Memory B cell (primary cell): ENCODE results near the gene SLC35B2.
"Not testable (repeated sequence)": the region's sequence is repeated elsewhere in the genome, so short reads cannot be mapped to it uniquely, and the experiment has no call there.

Experiments used
- ATAC-seq: fragments of 150-1000 bp; cut with Tn5 transposase; 2 replicates; pipeline ENCODE4 v1.10.0; 2021; ENCODE audit warnings: low read depth, mild to moderate bottlenecking, moderate library complexity
- DNase-seq, 2 donors: peaks; one replicate each; pipeline ENCODE4 v3.0.0; 2022; ENCODE audit warnings: low spot score in 2 of 2
- H3K27ac Mint-ChIP-seq: one replicate; pipeline ENCODE4 v1.8.0; 2022; ENCODE audit warnings: mild to moderate bottlenecking, moderate library complexity, mixed read lengths
- H3K27me3 Mint-ChIP-seq: one replicate; pipeline ENCODE4 v1.8.0; 2022; ENCODE audit warnings: mixed read lengths
- H3K36me3 Mint-ChIP-seq: one replicate; pipeline ENCODE4 v1.8.0; 2022; ENCODE audit warnings: mild to moderate bottlenecking, mixed read lengths
- H3K4me1 Mint-ChIP-seq: one replicate; pipeline ENCODE4 v1.8.0; 2022; ENCODE audit warnings: mixed read lengths
- H3K4me3 Mint-ChIP-seq: one replicate; pipeline ENCODE4 v1.8.0; 2022; ENCODE audit warnings: mild to moderate bottlenecking, moderate library complexity, mixed read lengths
- H3K9me3 Mint-ChIP-seq: one replicate; pipeline ENCODE4 v1.8.0; 2022; ENCODE audit warnings: mixed read lengths

The SLC35B2 gene

DNA sequence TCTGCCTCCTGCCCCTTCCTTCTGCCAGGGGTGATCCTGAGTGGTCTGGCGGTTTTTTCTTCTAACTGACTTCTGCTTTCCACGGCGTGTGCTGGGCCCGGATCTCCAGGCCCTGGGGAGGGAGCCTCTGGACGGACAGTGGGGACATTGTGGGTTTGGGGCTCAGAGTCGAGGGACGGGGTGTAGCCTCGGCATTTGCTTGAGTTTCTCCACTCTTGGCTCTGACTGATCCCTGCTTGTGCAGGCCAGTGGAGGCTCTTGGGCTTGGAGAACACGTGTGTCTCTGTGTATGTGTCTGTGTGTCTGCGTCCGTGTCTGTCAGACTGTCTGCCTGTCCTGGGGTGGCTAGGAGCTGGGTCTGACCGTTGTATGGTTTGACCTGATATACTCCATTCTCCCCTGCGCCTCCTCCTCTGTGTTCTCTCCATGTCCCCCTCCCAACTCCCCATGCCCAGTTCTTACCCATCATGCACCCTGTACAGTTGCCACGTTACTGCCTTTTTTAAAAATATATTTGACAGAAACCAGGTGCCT, 23.7 kb downstream of the SLC35B2 start:
- Mint-ChIP-seq H3K27me3 (no peaks in the 10 kb centered on the region), H3K36me3 (no peaks in the 10 kb centered on the region), H3K4me3 (no peak overlapping the region), H3K4me1 (peaks cover 7% of the 10 kb centered on the region), H3K27ac (no peak overlapping the region), H3K9me3 (no peaks in the 10 kb centered on the region)
- no peak for ATAC-seq
- no peak for DNase-seq

DNA sequence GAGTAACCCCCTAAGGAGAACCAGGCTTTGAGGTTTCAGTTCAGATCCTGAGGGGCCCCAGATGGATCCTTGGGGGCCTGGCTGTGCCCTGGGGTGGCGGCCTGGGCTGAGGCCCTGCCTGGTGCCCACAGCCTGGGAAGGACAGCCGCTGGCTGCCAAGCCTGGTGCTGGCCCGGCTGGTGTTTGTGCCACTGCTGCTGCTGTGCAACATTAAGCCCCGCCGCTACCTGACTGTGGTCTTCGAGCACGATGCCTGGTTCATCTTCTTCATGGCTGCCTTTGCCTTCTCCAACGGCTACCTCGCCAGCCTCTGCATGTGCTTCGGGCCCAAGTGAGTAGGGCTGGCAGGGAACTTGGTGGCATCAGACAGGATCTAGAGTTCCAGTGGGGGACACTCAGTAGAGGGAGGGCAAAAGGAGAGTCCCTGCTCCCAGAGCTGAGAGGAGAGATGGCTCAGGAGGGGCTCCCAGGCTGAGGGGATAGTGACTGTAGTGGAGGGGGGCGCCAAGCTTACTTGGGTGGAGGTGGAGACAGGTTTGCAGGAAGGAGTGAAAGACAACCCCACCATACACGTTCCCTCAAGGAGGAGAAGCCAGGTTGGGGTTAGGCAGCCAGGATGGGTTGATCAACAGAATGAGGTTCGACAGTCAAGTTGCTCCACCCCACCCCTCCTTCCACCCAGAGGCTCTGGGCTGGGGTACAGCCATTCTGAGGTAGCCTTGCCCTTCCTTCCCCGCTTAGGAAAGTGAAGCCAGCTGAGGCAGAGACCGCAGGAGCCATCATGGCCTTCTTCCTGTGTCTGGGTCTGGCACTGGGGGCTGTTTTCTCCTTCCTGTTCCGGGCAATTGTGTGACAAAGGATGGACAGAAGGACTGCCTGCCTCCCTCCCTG, 24.4 kb downstream of the SLC35B2 start:
- no peak for ATAC-seq
- no peaks in the 10 kb centered on the region for H3K36me3 Mint-ChIP-seq
- H3K27ac Mint-ChIP-seq = no peak overlapping the region
- H3K27me3 Mint-ChIP-seq = no peaks in the 10 kb centered on the region
- no peak overlapping the region for H3K4me3 Mint-ChIP-seq
- H3K9me3 Mint-ChIP-seq = no peaks in the 10 kb centered on the region
- DNase-seq = no peak
- peaks cover 4% of the 10 kb centered on the region for H3K4me1 Mint-ChIP-seq

DNA sequence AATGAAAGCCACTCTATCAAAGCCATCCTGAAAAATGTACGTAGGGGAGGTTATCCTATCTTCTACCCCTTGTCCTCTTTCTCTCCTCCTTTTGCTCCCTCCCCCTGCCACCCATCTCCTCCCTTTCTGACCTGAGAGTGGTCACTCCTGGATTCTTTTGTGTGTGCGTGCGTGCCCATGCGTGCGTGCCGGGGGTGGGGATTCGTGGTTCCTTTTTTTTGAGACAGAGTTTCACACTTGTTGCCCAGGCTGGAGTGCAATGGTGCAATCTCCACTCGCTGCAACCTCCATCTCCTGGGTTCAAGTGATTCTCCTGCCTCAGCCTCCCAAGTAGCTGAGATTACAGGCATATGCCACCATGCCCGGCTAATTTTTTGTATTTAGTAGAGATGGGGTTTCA, 25.9 kb downstream of the SLC35B2 start:
- H3K4me3 Mint-ChIP-seq, H3K27ac Mint-ChIP-seq, H3K36me3 Mint-ChIP-seq, H3K9me3 Mint-ChIP-seq, H3K27me3 Mint-ChIP-seq, DNase-seq, H3K4me1 Mint-ChIP-seq, ATAC-seq: not testable (repeated sequence)

DNA sequence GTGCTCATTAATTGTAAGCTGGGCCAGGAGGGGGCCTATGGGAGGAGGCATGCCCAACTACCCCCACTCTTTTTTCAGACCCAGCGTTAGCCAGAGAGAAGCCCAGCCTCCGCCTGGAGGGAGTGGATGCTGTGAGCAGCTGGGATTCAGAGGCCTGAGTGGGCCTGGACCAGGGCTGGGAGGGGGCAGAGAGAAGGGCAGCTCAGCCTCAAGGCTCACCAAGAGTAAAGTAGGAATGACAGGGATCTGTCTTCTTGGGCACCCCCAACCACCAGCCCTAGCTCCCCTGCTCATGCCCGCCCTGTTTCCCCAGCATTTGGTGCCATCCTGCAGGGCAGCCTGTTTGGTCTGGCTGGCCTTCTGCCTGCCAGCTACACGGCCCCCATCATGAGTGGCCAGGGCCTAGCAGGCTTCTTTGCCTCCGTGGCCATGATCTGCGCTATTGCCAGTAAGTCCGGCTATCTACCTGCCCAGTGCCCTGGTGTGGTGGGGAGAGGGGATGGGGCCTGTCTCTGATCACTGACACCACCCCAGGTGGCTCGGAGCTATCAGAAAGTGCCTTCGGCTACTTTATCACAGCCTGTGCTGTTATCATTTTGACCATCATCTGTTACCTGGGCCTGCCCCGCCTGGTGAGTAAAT, 27.2 kb downstream of the SLC35B2 start:
- Mint-ChIP-seq H3K27ac (no peak overlapping the region), H3K4me1 (no peaks in the 10 kb centered on the region), H3K9me3 (no peaks in the 10 kb centered on the region), H3K36me3 (no peaks in the 10 kb centered on the region), H3K4me3 (no peak overlapping the region), H3K27me3 (no peaks in the 10 kb centered on the region)
- no peak for ATAC-seq
- DNase-seq = no peak

DNA sequence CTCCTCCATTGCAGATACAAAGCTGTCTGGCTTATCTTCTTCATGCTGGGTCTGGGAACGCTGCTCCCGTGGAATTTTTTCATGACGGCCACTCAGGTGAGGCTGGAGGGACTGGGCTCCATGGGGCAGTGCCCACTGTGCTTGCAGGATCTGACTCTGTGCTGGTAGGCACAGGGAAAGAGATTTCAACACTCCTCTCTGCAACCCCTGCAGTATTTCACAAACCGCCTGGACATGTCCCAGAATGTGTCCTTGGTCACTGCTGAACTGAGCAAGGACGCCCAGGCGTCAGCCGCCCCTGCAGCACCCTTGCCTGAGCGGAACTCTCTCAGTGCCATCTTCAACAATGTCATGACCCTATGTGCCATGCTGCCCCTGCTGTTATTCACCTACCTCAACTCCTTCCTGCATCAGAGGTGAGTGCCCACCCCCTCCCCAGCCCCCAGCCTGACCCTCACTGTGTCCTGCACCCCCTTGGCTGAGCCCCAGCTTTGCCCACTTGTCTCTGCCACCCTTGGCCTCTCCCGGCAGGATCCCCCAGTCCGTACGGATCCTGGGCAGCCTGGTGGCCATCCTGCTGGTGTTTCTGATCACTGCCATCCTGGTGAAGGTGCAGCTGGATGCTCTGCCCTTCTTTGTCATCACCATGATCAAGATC, 27.8 kb downstream of the SLC35B2 start:
- no peak overlapping the region for H3K4me3 Mint-ChIP-seq
- H3K27ac Mint-ChIP-seq = no peak overlapping the region
- H3K27me3 Mint-ChIP-seq = no peaks in the 10 kb centered on the region
- ATAC-seq (no peak), DNase-seq (no peak)
- no peaks in the 10 kb centered on the region for H3K9me3 Mint-ChIP-seq
- H3K36me3 Mint-ChIP-seq = no peaks in the 10 kb centered on the region
- H3K4me1 Mint-ChIP-seq = peaks cover 1% of the 10 kb centered on the region

GRCh38 chr6:44228836-44229235, 28.5 kb downstream of the SLC35B2 start:
- H3K9me3 Mint-ChIP-seq = no peaks in the 10 kb centered on the region
- no peaks in the 10 kb centered on the region for H3K36me3 Mint-ChIP-seq
- ATAC-seq (no peak), DNase-seq (no peak)
- peaks cover 7% of the 10 kb centered on the region for H3K4me1 Mint-ChIP-seq
- H3K27ac Mint-ChIP-seq = no peak overlapping the region
- H3K4me3 Mint-ChIP-seq = no peak overlapping the region
- no peaks in the 10 kb centered on the region for H3K27me3 Mint-ChIP-seq

DNA sequence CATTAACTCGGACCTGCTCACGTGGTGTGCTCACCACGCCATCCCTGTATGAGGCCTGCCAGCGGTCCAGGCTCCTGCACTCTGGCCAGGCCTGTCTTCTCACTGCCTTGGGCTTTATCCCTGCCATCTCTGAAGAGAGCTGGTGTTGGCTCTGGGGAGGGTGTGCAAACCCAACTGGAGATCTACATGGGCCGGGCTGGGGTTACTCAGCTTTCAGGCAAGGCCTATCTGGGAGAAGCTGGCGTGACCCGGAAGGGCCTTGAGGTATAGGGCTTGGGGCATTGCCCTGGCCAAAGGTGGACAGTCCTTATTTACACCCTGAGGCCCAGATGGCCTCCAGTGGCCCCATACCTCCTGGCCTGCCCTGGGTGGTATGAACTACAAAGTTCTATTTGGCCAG, 28.9 kb downstream of the SLC35B2 start:
- peaks cover 7% of the 10 kb centered on the region for H3K4me1 Mint-ChIP-seq
- ATAC-seq = no peak

DNA sequence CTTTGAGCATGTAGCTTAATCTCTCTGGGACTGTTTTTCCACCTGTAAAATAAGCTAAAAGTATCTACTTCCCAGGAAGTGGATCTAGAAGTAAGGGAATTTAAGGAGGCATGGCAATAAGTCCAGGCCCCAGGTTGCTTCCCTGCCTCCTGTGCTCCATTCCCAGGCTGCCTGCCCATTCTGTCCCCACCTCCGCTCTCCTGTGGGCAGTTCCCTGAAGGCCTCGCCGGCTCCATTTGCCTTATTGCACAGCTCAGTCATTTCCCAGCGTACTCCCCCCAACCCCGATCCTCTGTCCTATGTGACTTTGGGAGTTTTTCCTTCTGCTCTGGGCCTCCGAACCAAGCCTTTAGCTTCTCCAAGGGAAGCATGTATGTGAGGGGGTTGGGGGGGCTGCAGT, 29.3 kb downstream of the SLC35B2 start:
- H3K9me3 Mint-ChIP-seq = no peaks in the 10 kb centered on the region
- H3K36me3 Mint-ChIP-seq = no peaks in the 10 kb centered on the region
- H3K27me3 Mint-ChIP-seq = no peaks in the 10 kb centered on the region
- peaks cover 9% of the 10 kb centered on the region for H3K4me1 Mint-ChIP-seq
- DNase-seq (no peak), ATAC-seq (no peak)
- no peak overlapping the region for H3K27ac Mint-ChIP-seq
- H3K4me3 Mint-ChIP-seq = no peak overlapping the region

More for the DNA sequence above, 28.9 kb downstream of the SLC35B2 start:
- H3K4me3 Mint-ChIP-seq = no peak overlapping the region
- no peaks in the 10 kb centered on the region for H3K27me3 Mint-ChIP-seq
- no peak for DNase-seq
- H3K36me3 Mint-ChIP-seq = no peaks in the 10 kb centered on the region
- H3K27ac Mint-ChIP-seq = no peak overlapping the region
- H3K9me3 Mint-ChIP-seq = no peaks in the 10 kb centered on the region

DNA sequence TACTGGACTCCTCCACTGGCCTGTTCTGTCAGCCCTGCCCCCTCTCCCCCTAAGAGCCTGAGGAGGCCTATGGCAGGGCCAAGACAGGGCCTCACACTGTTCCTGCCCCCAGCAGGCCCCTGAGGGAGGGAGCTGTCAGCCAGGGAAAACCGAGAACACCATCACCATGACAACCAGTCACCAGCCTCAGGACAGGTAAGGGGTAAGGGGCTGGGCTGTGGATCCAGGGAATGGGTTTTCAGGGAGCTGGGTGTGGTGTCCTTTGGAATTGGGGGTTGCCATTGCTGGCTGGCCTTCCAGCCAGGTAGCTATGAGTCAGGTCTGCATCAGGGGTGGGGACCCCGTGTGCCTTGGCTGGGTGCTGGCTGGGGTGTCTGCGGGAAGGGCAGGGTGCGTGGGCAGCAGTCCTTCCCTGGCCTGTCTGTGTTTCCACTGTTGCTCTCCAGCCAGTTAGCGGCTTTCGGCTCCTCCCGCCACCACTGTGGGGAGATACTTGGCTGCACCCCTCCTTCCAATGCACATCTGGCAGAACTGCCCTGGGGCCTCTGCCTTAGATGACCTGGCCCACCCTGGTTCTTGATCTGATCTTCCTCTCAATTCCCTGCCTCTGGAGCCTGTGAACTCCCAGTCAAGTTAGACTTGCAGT, 30.1 kb downstream of the SLC35B2 start:
- Mint-ChIP-seq H3K27ac (no peak overlapping the region), H3K27me3 (no peaks in the 10 kb centered on the region), H3K4me3 (no peak overlapping the region), H3K4me1 (peaks cover 15% of the 10 kb centered on the region), H3K9me3 (no peaks in the 10 kb centered on the region), H3K36me3 (no peaks in the 10 kb centered on the region)
- DNase-seq = no peak
- ATAC-seq = no peak

GRCh38 chr6:44226368-44227147, 30.8 kb downstream of the SLC35B2 start:
- no peak for DNase-seq
- H3K27me3 Mint-ChIP-seq = no peaks in the 10 kb centered on the region
- H3K36me3 Mint-ChIP-seq = no peaks in the 10 kb centered on the region
- peaks cover 17% of the 10 kb centered on the region for H3K4me1 Mint-ChIP-seq
- H3K9me3 Mint-ChIP-seq = no peaks in the 10 kb centered on the region
- H3K4me3 Mint-ChIP-seq = no peak overlapping the region
- no peak for ATAC-seq
- H3K27ac Mint-ChIP-seq = no peak overlapping the region

GRCh38 chr6:44225579-44226325, 31.6 kb downstream of the SLC35B2 start:
- no peaks in the 10 kb centered on the region for H3K27me3 Mint-ChIP-seq
- no peak for ATAC-seq
- H3K4me1 Mint-ChIP-seq = peaks cover 21% of the 10 kb centered on the region
- H3K4me3 Mint-ChIP-seq = no peak overlapping the region
- H3K36me3 Mint-ChIP-seq = no peaks in the 10 kb centered on the region
- no peaks in the 10 kb centered on the region for H3K9me3 Mint-ChIP-seq
- no peak overlapping the region for H3K27ac Mint-ChIP-seq
- no peak for DNase-seq

GRCh38 chr6:44224965-44225305, 32.4 kb downstream of the SLC35B2 start:
- DNase-seq (no peak), ATAC-seq (no peak)
- Mint-ChIP-seq H3K4me3 (no peak overlapping the region), H3K36me3 (no peaks in the 10 kb centered on the region), H3K9me3 (no peaks in the 10 kb centered on the region), H3K27ac (no peak overlapping the region), H3K27me3 (no peaks in the 10 kb centered on the region), H3K4me1 (peaks cover 21% of the 10 kb centered on the region)
